Ovary (tissue), 9 donors: ENCODE data around the gene SAMHD1. TPM values are rescaled to one million over a fixed set of nuclear protein-coding genes. Genes with fewer than 3 reads are reported as not detected.
A peak's percentile ranks its signal among the peaks of the same experiment; 100 is the strongest.

ENCODE experiments used
- DNase-seq, 5 donors: peaks; one replicate each; pipeline ENCODE4 v3.0.0-alpha.2; 2019 to 2020
- H3K27ac ChIP-seq, 2 donors: fragments of 200-600 bp; one replicate each; pipeline versions ENCODE4 v1.5.1 to v1.8.0; 2019 to 2022
- H3K27me3 ChIP-seq: fragments of 200-600 bp; one replicate; pipeline ENCODE4 v1.8.0; 2022
- H3K36me3 ChIP-seq: fragments of 200-600 bp; sonication (generic); one replicate; pipeline ENCODE4 v1.5.1; 2019
- H3K4me1 ChIP-seq: one replicate; pipeline ENCODE4 v1.8.1; 2013; ENCODE audit warnings: mild to moderate bottlenecking, moderate library complexity; ENCODE audit not compliant: insufficient read depth
- H3K4me3 ChIP-seq: fragments of 200-600 bp; sonication (generic); one replicate; pipeline ENCODE4 v1.5.1; 2017
- H3K9me3 ChIP-seq, 2 donors: fragments of 200-600 bp in 1 of 2; sonication (generic) in 1 of 2; one replicate each; pipeline versions ENCODE4 v1.5.1 to v1.8.1; 2013 to 2019; ENCODE audit warnings: mild to moderate bottlenecking in 1 of 2, moderate library complexity in 1 of 2
- CTCF ChIP-seq, 3 donors: fragments of 450-650 bp in 2 of 3; fragments of 200-600 bp in 1 of 3; IDR thresholded peaks; one replicate each; pipeline versions ENCODE4 v1.5.1 to v1.8.0; 2016 to 2022; ENCODE audit warnings: antibody characterized with exemption in 3 of 3, mild to moderate bottlenecking in 1 of 3
- EP300 ChIP-seq: sonication (generic); formaldehyde crosslinking; IDR thresholded peaks from one replicate; pipeline ENCODE4 v1.6.1; 2017; ENCODE audit warnings: antibody characterized with exemption
- POLR2A ChIP-seq: fragments of 450-650 bp; IDR thresholded peaks from one replicate; pipeline ENCODE4 v1.6.1; 2017; ENCODE audit warnings: antibody characterized with exemption, mild to moderate bottlenecking, moderate library complexity
- WGBS, 3 donors: extraction: QIAGEN DNeasy Blood & Tissue Kit in 1 of 3; methylation state at CpG; one replicate each; pipeline versions ENCODE4 v1.1.5 to v1.1.7; 2013 to 2017; 5-methylcytosine and 5-hydroxymethylcytosine counted together
- intact Hi-C, 4 donors: fragments of 100-400 bp; cut with DNase I; formaldehyde crosslinking; loops; one replicate each; pipeline versions ENCODE4 v1.11.0 to v1.15.1; 2022 to 2023
- polyA plus RNA-seq, 2 donors: library from polyadenylated mRNA; stranded (reverse); fragments of 200-250 nt in 1 of 2; fragments of 350-450 nt in 1 of 2; fragmentation: Illumina TruSeq in 1 of 2; extraction: RNeasy Lipid Tissue Mini Kit (QIAGEN cat#74804) in 1 of 2; gene quantifications; one replicate each; pipeline ENCODE4 v1.2.3, GENCODE V29; 2013 to 2014
- total RNA-seq, 7 donors: library from RNA; depleted of rRNA in 2 of 7; stranded (reverse); fragments of >200 nt in 2 of 7; fragmentation: NEBNext Ultra II Directional in 3 of 7; extraction: Animal tissue kit (Norgen Biotek cat#: 25700) in 3 of 7; gene quantifications; one replicate each; pipeline versions ENCODE4 v1.1.0 to v1.2.4, GENCODE V29; 2016 to 2023
- donor health status: DM: no; HTN: no; CAD: no; lungs with moderate emphysema.
- donor health status: DM: no; HTN: no; CAD: no.
- donor health status: Bipolar disorder and iron deficiency.
- donor health status: DM: yes; HTN: yes; CAD: no.
- donor health status: DM: no; HTN: no; CAD: no.
- donor health status: DM: yes; HTN: yes; CAD: no.

Gene SAMHD1
- total and polyA plus RNA-seq, 9 donors, result 25.4 to 184 (median 103) TPM

- 62 to 67% (median 67%) methylated on average over 21 of the region's 21 CpGs for WGBS, 3 donors
- H3K4me1 ChIP-seq, result peaks cover 28% of the 10 kb centered on the region
- no peaks in the 10 kb centered on the region for H3K27me3 ChIP-seq
- H3K9me3 ChIP-seq, result no peaks in the 10 kb centered on the region
- no peaks in the 10 kb centered on the region for H3K36me3 ChIP-seq
- DNase-seq, result no peak
- no peak for TF ChIP-seq EP300
- TF ChIP-seq CTCF (IDR thresholded peaks at IDR 0.05), result no peak
- no peak for TF ChIP-seq POLR2A
- H3K27ac ChIP-seq, result peak overlapping the region; percentile 8 to 38
- H3K4me3 ChIP-seq, result no peak overlapping the region
- intact Hi-C loops, result no loop called here
Observed at GRCh38 chr20:36854348-36855240, 96.9 kb downstream of the SAMHD1 start.

- intact Hi-C loops, result no loop called here
- Histone ChIP-seq H3K27ac (no peak overlapping the region), H3K9me3 (no peaks in the 10 kb centered on the region), H3K4me1 (peaks cover 27% of the 10 kb centered on the region), H3K4me3 (no peak overlapping the region), H3K27me3 (no peaks in the 10 kb centered on the region), H3K36me3 (no peaks in the 10 kb centered on the region)
- DNase-seq, result no peak
- TF ChIP-seq CTCF (IDR thresholded peaks at IDR 0.05) (no peak), EP300 (no peak), POLR2A (no peak)
- WGBS, 3 donors, result 56 to 79% (median 71%) methylated on average over 12 of the region's 12 CpGs
Observed at GRCh38 chr20:36852187-36852586, 99.3 kb downstream of the SAMHD1 start.

- H3K4me1 ChIP-seq, result peaks cover 21% of the 10 kb centered on the region
- H3K36me3 ChIP-seq, result no peaks in the 10 kb centered on the region
- intact Hi-C loops, result no loop called here
- TF ChIP-seq EP300 (no peak), POLR2A (no peak), CTCF (IDR thresholded peaks at IDR 0.05) (no peak)
- 91 to 93% (median 92%) methylated on average over 2 of the region's 2 CpGs for WGBS, 3 donors
- no peaks in the 10 kb centered on the region for H3K27me3 ChIP-seq
- H3K4me3 ChIP-seq, result no peak overlapping the region
- H3K27ac ChIP-seq, result no peak overlapping the region
- DNase-seq, result no peak
- no peaks in the 10 kb centered on the region for H3K9me3 ChIP-seq
Observed at GRCh38 chr20:36851490-36851889, 100.0 kb downstream of the SAMHD1 start.

GRCh38 chr20:36850759-36851158 lies 100.7 kb downstream of the SAMHD1 start:
- Histone ChIP-seq H3K4me1 (peaks cover 15% of the 10 kb centered on the region), H3K4me3 (no peak overlapping the region), H3K36me3 (no peaks in the 10 kb centered on the region), H3K9me3 (no peaks in the 10 kb centered on the region), H3K27me3 (no peaks in the 10 kb centered on the region), H3K27ac (no peak overlapping the region)
- no peak for DNase-seq
- intact Hi-C loops, result no loop called here
- TF ChIP-seq EP300 (no peak), POLR2A (no peak), CTCF (IDR thresholded peaks at IDR 0.05) (no peak)
- 94 to 98% (median 94%) methylated on average over 6 of the region's 6 CpGs for WGBS, 3 donors
